ENCODE results near the gene RHBDL1. TPM values are rescaled to one million over a fixed set of nuclear protein-coding genes. Genes with fewer than 3 reads are reported as not detected.

The RHBDL1 gene
- total and polyA plus RNA-seq, 2 of the 8 experiments (the other 6 are each of a cell fraction or from before 2014, with no cell fraction given): 4.0 to 8.1 TPM

- peak overlapping the region; percentile 91 for H4K91ac ChIP-seq (replicated peaks; ENCODE audit: insufficient read length, low read length)
- CTCF ChIA-PET (ENCODE audit: partially characterized antibody): interaction anchor here (0.7 to 35.8 kb wide), 8 partner anchors 3 to 328 kb away, joined by 3 to 977 read pairs (median 6); partner anchors contain the start of genes ANTKMT, CCDC78, CHTF18 and CIAO3
- TF ChIP-seq POLR2A (IDR thresholded peaks at IDR 0.05; ENCODE audit: control extremely low read depth in 1 of 2, low read depth in 2 of 2, low read length in 2 of 2): no peak
- TF ChIP-seq CBX8 (IDR thresholded peaks at IDR 0.05; ENCODE audit: borderline replicate concordance, low read depth, low read length): no peak
- TF ChIP-seq CREB1 (IDR thresholded peaks at IDR 0.05): no peak; the same call in 1 of the 2 replicates
- no peak for TF ChIP-seq BACH1 (IDR thresholded peaks at IDR 0.05; ENCODE audit: low read length)
- no peak for TF ChIP-seq USF2 (IDR thresholded peaks at IDR 0.05; ENCODE audit: low read length)
- no peak for TF ChIP-seq TAF1 (IDR thresholded peaks at IDR 0.05; ENCODE audit: low read depth, low read length)
- no peak for TF ChIP-seq RBBP5 (IDR thresholded peaks at IDR 0.05; ENCODE audit: borderline replicate concordance, low read depth, low read length)
- TF ChIP-seq MAFK (IDR thresholded peaks at IDR 0.05; ENCODE audit: low read depth, low read length): no peak
- no peak for TF ChIP-seq EGR1 (IDR thresholded peaks at IDR 0.05; ENCODE audit: borderline replicate concordance, low read depth, low read length)
- TF ChIP-seq, protein P1, sequence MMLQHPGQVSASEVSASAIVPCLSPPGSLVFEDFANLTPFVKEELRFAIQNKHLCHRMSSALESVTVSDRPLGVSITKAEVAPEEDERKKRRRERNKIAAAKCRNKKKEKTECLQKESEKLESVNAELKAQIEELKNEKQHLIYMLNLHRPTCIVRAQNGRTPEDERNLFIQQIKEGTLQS (IDR thresholded peaks at IDR 0.05; ENCODE audit: insufficient read depth, low read depth, low read length): no peak
Measured at GRCh38 chr16:720447-720989, 45.0 kb downstream of the RHBDL1 start.

More at GRCh38 chr16:720447-720989, 45.0 kb downstream of the RHBDL1 start:
- Histone ChIP-seq H3K4ac (replicated peaks; ENCODE audit: insufficient read length, low read depth, low read length) (peak overlapping the region; percentile 96), H3K36me3 (ENCODE audit: control insufficient read depth in 2 of 4, insufficient read depth in 4 of 4, low read length in 3 of 4) (peaks cover 0 to 6% (median 0%) of the 10 kb centered on the region in 4 experiments; a peak in 1 of 8 replicates), H3K23me2 (ENCODE audit: low read depth, low read length) (peaks cover 12% of the 10 kb centered on the region; the same call in 1 of the 2 replicates), H3K23ac (ENCODE audit: insufficient read length) (no peak overlapping the region), H3K9me3 (ENCODE audit: insufficient read depth in 2 of 2, low read depth in 1 of 2, low read length in 1 of 2) (no peaks in the 10 kb centered on the region; a peak in 1 of 4 replicates), H2BK12ac (ENCODE audit: low read depth, low read length) (no peak overlapping the region; the same call in 1 of the 2 replicates), H3K18ac (ENCODE audit: extremely low read depth, low read length) (peak overlapping the region; percentile 90; the same call in 1 of the 2 replicates), H3K14ac (ENCODE audit: insufficient read length) (no peak overlapping the region), H2BK120ac (replicated peaks; ENCODE audit: low read depth, low read length) (no peak overlapping the region), H3K4me3 (ENCODE audit: extremely low read depth in 1 of 4, insufficient read depth in 2 of 4, low read depth in 3 of 4, low read length in 4 of 4) (peak overlapping the region; percentile 75 to 77 (median 76)), H4K20me1 (replicated peaks in 1 of 2; ENCODE audit: control insufficient read depth in 1 of 2, insufficient read depth in 2 of 2, low read length in 2 of 2) (peaks cover 6 to 19% of the 10 kb centered on the region in 2 experiments), H3K79me2 (ENCODE audit: control insufficient read depth in 1 of 2, insufficient read depth in 2 of 2, low read length in 2 of 2) (no peaks in the 10 kb centered on the region), H3K9ac (replicated peaks in 1 of 4; ENCODE audit: extremely low read depth in 1 of 4, low read depth in 3 of 4, low read length in 3 of 4) (peak overlapping the region; percentile 42 to 88 (median 80)), H4K8ac (ENCODE audit: extremely low read depth, insufficient read depth, low read length) (peak overlapping the region; percentile 93), H3K27me3 (replicated peaks in 1 of 4; ENCODE audit: control insufficient read depth in 3 of 4, extremely low read depth in 1 of 4, insufficient read depth in 3 of 4, low read length in 3 of 4) (peaks cover 0 to 26% (median 10%) of the 10 kb centered on the region in 4 experiments; a peak in 4 of 7 replicates), H2BK15ac (ENCODE audit: low read length) (no peak overlapping the region), H2AK5ac (ENCODE audit: low read depth, low read length) (no peak overlapping the region), H4K5ac (ENCODE audit: insufficient read length, low read depth, low read length) (peak overlapping the region; percentile 83), H2BK5ac (ENCODE audit: low read depth, low read length) (peak overlapping the region; percentile 95), H2AFZ (ENCODE audit: low read length) (no peak overlapping the region), H2BK20ac (ENCODE audit: low read length) (no peak overlapping the region), H3K4me2 (ENCODE audit: insufficient read depth in 1 of 2, low read depth in 2 of 2, low read length in 2 of 2) (peak overlapping the region; percentile 76 to 83), H3K27ac (ENCODE audit: low read depth, low read length) (peak overlapping the region; percentile 89; the same call in 1 of the 2 replicates), H3K56ac (replicated peaks; ENCODE audit: insufficient read length, low read depth, low read length) (peak overlapping the region; percentile 95), H3K79me1 (ENCODE audit: low read depth, low read length) (no peaks in the 10 kb centered on the region), H3K4me1 (replicated peaks in 1 of 4; ENCODE audit: control insufficient read depth in 3 of 4, insufficient read depth in 4 of 4, low read length in 3 of 4) (peaks cover 0 to 26% (median 17%) of the 10 kb centered on the region in 4 experiments; a peak in 5 of 7 replicates)
- FAIRE-seq (no peak), DNase-seq (ENCODE audit: low read depth in 1 of 2, low spot score in 2 of 2) (no peak)
- POLR2A ChIA-PET (ENCODE audit: partially characterized antibody): interaction anchor here (0.6 to 23.0 kb wide), 27 partner anchors 4 to 134 kb away, joined by 3 to 353 read pairs (median 5); partner anchors contain the start of genes ANTKMT, CCDC78, CHTF18 and CIAO3
- WGBS, 2 experiments (ENCODE audit: extremely low coverage in 1 of 2, insufficient coverage in 1 of 2, insufficient read length in 1 of 2, insufficient replicate concordance in 2 of 2, low coverage in 1 of 2, low lambda C conversion rate in 2 of 2, missing lambda C conversion rate in 1 of 2): 0% methylated on average over 34 of the region's 38 CpGs; no CpG with 5 or more reads in 1 of the 2 experiments
